Endometrial microvascular endothelial cells (primary cell): ENCODE results near the gene SRPRB. TPM values are rescaled to one million over a fixed set of nuclear protein-coding genes. Genes with fewer than 3 reads are reported as not detected.

Experiments
- in situ Hi-C: cut with HindIII; loops from 2 replicates; pipeline ENCODE4 v1.10.0; 2017; ENCODE audit warnings: low sequenced_read_pairs, low pct_unique_long_range_greater_than_20kb; ENCODE audit errors: inconsistent ontology term
- total RNA-seq: library from RNA; depleted of rRNA; stranded (reverse); fragments of >200 nt; gene quantifications from one replicate; pipeline ENCODE4 v1.2.3, GENCODE V29; 2015; ENCODE audit errors: inconsistent ontology term

Gene SRPRB
- 122 TPM for total RNA-seq

GRCh38 chr3:133805702-133806475, at the start of gene SRPRB:
SRPRB (plus strand) TSS chr3:133805815; CDS start chr3:133805849, 34 bp downstream.
- in situ Hi-C loops = loop anchor here (25.0 kb wide), 1 partner anchor 131 kb away; no protein-coding TSS in a partner anchor

- in situ Hi-C loops = no loop called here
Observed at GRCh38 chr3:133756716-133757694, 48.6 kb upstream of the SRPRB start.

DNA sequence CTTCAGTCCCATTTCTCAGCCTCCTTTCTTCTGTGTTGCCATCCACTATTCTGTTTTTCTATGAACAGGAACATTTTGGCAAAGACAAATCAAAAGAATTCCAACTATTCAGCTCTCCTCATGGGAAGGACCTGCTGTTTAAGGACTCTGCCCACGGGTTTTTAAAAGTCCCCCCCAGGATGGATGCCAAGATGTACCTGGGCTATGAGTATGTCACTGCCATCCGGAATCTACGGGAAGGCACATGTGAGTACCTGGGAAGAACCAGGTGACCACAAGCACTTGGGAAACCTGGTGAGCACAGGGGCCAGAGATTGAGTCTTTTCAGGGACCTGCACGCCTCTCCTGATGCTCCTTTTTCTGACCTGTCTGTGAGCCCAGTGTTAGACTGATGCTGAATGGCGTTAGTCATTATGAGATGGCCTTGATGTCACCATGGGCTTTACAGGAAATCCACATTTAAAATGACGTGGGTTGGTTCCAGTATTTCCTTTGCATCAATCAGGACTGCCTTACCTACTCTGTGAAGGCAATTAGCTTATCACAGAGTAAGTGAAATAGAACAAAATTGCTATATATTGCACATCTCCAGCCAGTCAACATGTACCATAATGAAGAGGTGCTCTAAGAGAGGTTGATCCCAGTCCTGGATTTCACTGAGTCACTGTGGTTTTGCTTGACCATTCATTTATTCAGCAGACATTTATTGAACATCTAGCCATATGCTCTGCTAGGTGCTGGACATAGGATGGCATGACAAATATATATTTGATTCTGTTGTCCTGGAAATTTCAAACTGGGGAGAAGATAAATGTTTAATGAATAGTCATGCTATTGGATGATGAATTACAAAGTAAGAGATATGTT, 47.7 kb upstream of the SRPRB start:
- in situ Hi-C loops = no loop called here

GRCh38 chr3:133758568-133758928, 47.1 kb upstream of the SRPRB start:
- in situ Hi-C loops = no loop called here

GRCh38 chr3:133758964-133759739, 46.5 kb upstream of the SRPRB start:
- in situ Hi-C loops = no loop called here

- in situ Hi-C loops = no loop called here
Observed at GRCh38 chr3:133759740-133760305, 45.8 kb upstream of the SRPRB start.

- in situ Hi-C loops = no loop called here
Observed at GRCh38 chr3:133760916-133761315, 44.7 kb upstream of the SRPRB start.

GRCh38 chr3:133761605-133762484, 43.8 kb upstream of the SRPRB start:
- in situ Hi-C loops = no loop called here

DNA sequence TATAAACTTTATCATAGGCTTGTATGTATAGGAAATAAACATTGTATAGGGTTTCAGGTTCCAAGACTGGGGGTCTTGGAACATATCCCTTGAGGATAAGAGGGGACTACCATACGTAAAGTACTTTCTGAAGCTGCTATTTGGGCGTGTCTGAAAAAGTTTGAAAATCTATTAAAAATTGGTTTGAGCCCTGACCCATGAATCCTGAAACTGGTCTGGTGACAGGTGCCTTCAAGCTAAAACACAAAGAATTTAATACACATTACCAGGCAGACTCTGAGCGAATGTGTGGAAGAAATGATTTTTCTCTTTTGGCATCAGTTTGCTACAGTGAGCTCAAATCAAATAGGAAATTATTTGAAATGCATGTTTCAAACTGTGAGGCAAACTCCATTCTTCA, 43.1 kb upstream of the SRPRB start:
- in situ Hi-C loops = no loop called here

DNA sequence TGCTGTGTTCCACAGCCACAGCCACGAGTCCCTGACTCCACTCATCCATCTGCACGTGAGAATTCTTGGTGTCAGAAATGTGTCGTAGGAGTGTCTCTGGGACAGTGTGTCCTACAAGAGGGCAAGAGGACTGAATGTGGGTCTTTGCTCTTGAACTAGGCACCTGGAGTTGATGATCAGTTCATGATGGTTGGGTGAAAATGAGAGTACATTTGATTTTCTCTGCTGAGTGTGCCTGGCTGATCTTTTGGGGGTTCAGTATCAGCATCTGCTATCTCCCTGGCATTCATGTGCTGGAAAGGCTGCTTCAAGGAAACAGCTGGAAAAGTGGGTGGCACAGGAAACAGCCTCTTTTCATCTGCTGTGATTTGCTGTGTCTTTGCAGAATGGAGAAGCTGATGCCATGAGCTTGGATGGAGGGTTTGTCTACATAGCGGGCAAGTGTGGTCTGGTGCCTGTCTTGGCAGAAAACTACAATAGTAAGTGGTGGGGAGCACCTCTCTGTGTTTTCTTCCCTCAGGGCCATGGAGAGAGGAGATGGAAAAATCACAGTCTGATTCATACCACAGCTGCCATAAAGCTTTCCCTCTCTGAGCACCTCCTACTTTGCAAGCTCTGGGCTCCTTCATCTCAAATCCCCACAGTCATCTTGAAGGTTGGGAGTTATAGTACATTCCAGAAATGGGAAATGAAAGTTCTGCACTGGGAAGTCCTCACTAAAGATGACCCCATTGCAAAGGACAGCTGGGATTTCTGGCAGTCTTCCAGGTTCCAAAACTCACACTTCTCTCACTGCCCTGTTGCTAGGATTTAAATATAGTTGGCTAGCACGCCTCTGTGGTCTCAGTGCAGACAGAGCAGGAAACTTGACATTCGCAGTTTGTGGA, 41.6 kb upstream of the SRPRB start:
- in situ Hi-C loops = no loop called here

DNA sequence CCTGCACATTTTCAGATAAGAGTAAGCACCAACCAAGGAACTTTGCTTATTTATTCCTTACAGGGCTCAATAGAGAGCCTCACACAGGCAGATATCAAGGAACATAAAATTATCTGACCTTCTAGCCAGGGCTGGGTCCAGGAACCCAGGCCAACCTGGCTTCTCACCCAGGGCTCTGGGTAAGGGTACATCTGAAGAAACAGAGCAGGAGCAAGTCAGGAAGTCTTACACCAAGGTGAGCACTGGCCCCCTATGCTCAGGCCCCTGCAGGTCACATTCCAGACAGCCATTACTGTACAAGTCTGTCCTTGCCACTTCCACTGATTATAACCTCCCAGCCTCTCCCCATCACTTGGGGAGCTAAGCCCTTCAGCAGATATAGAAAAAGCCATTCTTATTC, 40.4 kb upstream of the SRPRB start:
- in situ Hi-C loops = no loop called here

- in situ Hi-C loops = no loop called here
Observed at GRCh38 chr3:133767607-133768006, 38.0 kb upstream of the SRPRB start.

- in situ Hi-C loops = no loop called here
Observed at GRCh38 chr3:133769536-133769935, 36.1 kb upstream of the SRPRB start.

DNA sequence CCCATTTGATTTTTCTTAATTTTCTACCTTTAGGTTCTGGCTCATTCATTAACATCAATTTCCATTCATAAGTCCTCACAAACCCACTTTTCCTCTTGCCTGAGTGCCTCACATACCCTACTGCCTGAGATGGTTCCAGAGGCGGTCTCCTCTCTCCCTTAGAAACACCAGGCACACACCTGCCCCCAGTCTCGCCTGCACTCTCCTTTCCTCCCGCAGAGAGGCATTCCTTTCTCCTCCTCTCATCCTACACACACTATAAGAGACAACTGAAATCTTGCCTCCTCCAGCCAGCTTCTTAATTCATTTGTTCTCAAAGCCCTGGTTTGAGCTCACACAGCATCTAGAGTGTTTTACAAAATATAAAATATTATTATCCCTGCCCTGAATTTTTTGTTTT, 31.9 kb upstream of the SRPRB start:
- in situ Hi-C loops = no loop called here

DNA sequence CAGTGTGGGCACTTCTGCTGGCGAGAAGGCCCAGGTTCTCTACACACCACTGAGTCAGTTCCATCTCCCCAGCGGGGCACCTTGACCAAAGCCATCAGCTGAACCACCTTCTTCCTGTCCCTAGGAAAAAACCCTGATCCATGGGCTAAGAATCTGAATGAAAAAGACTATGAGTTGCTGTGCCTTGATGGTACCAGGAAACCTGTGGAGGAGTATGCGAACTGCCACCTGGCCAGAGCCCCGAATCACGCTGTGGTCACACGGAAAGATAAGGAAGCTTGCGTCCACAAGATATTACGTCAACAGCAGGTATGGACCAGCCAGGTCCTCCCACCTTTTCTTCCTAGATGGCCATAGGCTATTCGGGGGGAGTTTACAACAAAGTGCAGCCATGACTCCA, 30.3 kb upstream of the SRPRB start:
- in situ Hi-C loops = no loop called here

DNA sequence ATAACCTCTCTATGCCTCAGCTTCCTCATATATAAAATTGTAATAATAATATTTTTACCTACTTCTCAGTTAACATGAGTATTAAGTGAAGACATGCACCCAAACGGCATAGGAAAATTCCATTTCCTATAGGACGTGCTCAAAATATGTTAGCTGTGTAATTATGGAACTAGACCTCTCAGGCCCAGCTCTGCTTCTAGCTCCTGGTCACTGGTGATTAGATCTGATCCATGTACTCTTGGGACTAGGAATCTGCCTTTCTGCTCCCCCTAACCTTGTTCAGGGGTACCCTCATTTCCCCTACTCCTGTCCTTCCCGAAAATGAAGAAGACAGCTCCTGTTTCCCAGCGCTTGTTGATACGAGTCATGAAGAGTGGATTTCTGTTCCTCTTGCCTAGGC, 29.8 kb upstream of the SRPRB start:
- in situ Hi-C loops = no loop called here
